ENCODE results near the gene DHRS2. TPM values are rescaled to one million over a fixed set of nuclear protein-coding genes. Genes with fewer than 3 reads are reported as not detected.

The DHRS2 gene
- total and polyA plus RNA-seq, 8 donors, result 3.7 to 19.6 (median 6.7) TPM; not detected in 3

DNA sequence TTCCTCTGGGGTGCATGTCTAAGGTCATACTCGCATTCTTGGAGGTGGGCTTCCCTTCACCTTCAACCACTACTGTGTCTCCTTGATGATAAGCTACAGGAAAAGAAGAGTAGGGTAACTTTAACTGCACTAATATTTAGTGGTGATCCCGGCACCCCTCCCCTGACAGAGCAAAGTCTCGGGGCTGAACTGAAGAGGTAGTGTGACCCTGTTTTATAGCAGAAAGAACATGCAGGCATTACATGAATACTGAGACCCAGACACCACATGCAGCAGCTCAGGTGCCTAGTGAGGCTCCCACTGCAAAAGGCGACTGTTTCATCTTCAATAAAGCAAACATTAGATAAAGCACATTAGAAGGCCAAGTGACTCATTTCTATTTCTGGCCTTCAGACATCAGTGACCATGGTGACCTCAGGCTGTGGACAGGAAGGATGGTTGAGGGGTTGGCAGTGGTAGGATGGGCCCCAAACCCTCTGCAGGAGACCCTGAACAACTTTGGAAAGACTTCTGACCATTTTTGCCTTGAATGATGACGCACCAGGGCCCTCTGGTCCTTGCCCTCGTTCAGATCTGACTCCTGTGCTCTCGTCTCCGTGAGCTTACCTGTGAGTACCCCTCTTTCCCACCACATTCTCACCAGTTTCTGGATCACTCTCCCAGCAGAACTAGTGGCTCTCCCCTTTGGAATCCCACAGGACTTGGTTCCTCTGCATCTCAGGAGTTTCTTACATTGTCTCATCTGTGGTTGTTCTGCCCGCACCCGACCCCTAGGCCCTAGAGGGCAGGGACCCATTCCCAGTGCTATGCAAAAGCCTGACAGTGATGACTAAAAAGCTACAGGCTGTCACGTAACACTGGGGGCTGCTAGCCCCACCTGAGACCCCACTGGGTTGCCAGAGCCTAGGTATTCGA is 33.7 kb upstream of the DHRS2 start:
- H3K4me3 ChIP-seq, result no peak overlapping the region
- WGBS, 5 donors, result 86 to 89% (median 88%) methylated on average over 11 to 12 of the region's 12 CpGs
- no peaks in the 10 kb centered on the region for H3K36me3 ChIP-seq
- peaks cover 0 to 3% (median 0%) of the 10 kb centered on the region in 4 donors for H3K4me1 ChIP-seq
- no peak overlapping the region for H3K27ac ChIP-seq
- no peak for DNase-seq
- no peak for TF ChIP-seq POLR2A (IDR thresholded peaks at IDR 0.05)
- TF ChIP-seq POLR2AphosphoS5 (IDR thresholded peaks at IDR 0.05), result no peak
- TF ChIP-seq CTCF (IDR thresholded peaks at IDR 0.05), result no peak
- TF ChIP-seq EP300 (IDR thresholded peaks at IDR 0.05), result no peak
- no peaks in the 10 kb centered on the region for H3K27me3 ChIP-seq
- peaks cover 0 to 7% (median 0%) of the 10 kb centered on the region in 4 donors for H3K9me3 ChIP-seq
- intact Hi-C loops (cut with DNase I; ENCODE audit: low total_unique reads), result no loop called here

DNA sequence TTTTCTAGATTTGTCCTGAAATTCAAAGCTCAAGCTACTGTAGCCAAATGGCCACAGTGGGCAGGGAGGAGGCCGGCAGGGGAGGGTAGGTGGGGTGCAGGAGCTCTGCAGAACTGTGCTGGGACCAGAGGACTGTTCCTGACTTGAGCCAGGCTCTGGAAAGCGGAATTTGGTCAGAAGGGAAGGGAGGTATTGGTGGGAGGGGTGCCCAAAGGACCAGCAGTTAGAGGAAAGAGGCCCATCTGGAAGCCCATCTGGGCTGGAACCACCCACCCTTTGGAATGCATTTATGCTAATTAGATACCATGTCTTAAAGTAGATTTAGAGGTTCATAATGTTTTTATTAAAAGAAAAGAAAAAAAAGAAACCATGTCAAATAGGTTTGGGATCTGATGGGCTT is 33.1 kb upstream of the DHRS2 start:
- 83 to 89% (median 86%) methylated on average over 2 of the region's 2 CpGs for WGBS, 5 donors

DNA sequence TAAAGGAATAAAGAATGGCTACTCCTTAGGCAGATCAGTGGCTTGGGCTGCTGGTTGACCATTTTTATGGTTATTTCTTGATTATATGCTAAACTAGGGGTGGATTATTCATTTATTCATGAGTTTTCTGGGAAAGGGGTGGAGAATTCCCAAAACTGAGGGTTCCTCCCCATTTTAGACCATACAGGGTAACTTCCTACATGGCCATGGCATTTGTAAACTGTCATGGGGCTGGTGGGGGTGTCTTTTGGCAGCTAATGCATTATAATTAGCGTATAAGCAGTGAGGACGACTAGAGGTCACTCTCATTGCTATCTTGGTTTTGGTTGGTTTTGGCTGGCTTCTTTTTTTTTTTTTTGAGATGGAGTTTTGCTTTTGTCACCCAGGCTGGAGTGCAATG is 32.0 kb upstream of the DHRS2 start:
- no peak overlapping the region for H3K27ac ChIP-seq
- no peaks in the 10 kb centered on the region for H3K36me3 ChIP-seq
- intact Hi-C loops (cut with DNase I; ENCODE audit: low total_unique reads), result no loop called here
- DNase-seq, result no peak
- TF ChIP-seq POLR2A (IDR thresholded peaks at IDR 0.05) (no peak), EP300 (IDR thresholded peaks at IDR 0.05) (no peak), POLR2AphosphoS5 (IDR thresholded peaks at IDR 0.05) (no peak), CTCF (IDR thresholded peaks at IDR 0.05) (no peak)
- H3K9me3 ChIP-seq, result peaks cover 0 to 7% (median 0%) of the 10 kb centered on the region in 4 donors
- peaks cover 0 to 16% (median 6%) of the 10 kb centered on the region in 4 donors for H3K4me1 ChIP-seq
- H3K4me3 ChIP-seq, result no peak overlapping the region
- H3K27me3 ChIP-seq, result no peaks in the 10 kb centered on the region
- WGBS, 5 donors, result 47 to 74% (median 59%) methylated on average over 2 of the region's 2 CpGs

More for the DNA sequence above, 33.1 kb upstream of the DHRS2 start:
- Histone ChIP-seq H3K9me3 (peaks cover 0 to 7% (median 0%) of the 10 kb centered on the region in 4 donors), H3K36me3 (no peaks in the 10 kb centered on the region), H3K4me1 (peaks cover 0 to 6% (median 0%) of the 10 kb centered on the region in 4 donors), H3K27me3 (no peaks in the 10 kb centered on the region), H3K4me3 (no peak overlapping the region), H3K27ac (no peak overlapping the region)
- no peak for DNase-seq
- intact Hi-C loops (cut with DNase I; ENCODE audit: low total_unique reads), result no loop called here
- TF ChIP-seq EP300 (IDR thresholded peaks at IDR 0.05) (no peak), CTCF (IDR thresholded peaks at IDR 0.05) (no peak), POLR2AphosphoS5 (IDR thresholded peaks at IDR 0.05) (no peak), POLR2A (IDR thresholded peaks at IDR 0.05) (no peak)

- no peak for TF ChIP-seq CTCF (IDR thresholded peaks at IDR 0.05)
- TF ChIP-seq EP300 (IDR thresholded peaks at IDR 0.05), result no peak
- no peak for TF ChIP-seq POLR2A (IDR thresholded peaks at IDR 0.05)
- no peak for TF ChIP-seq POLR2AphosphoS5 (IDR thresholded peaks at IDR 0.05)
- Histone ChIP-seq H3K4me3 (no peak overlapping the region), H3K27ac (no peak overlapping the region), H3K9me3 (peaks cover 0 to 4% (median 0%) of the 10 kb centered on the region in 4 donors), H3K27me3 (no peaks in the 10 kb centered on the region), H3K4me1 (peaks cover 2 to 17% (median 11%) of the 10 kb centered on the region in 4 donors), H3K36me3 (no peaks in the 10 kb centered on the region)
- intact Hi-C loops (cut with DNase I; ENCODE audit: low total_unique reads), result no loop called here
- DNase-seq, result no peak
- WGBS, 5 donors, result 61 to 83% (median 75%) methylated on average over 3 of the region's 3 CpGs
These were observed 31.4 kb upstream of the DHRS2 start for GRCh38 chr14:23604675-23605170.

Data from stomach (tissue), 9 donors.